Neural progenitor cell (in vitro differentiated cells): Measurements from ENCODE around the gene UBTD1. TPM values are rescaled to one million over a fixed set of nuclear protein-coding genes. Genes with fewer than 3 reads are reported as not detected.

Experiments used
- DNase-seq: peaks from one replicate; pipeline ENCODE4 v3.0.0-alpha.2; 2016; ENCODE audit warnings: low spot score
- H2AFZ ChIP-seq: fragments of 200-600 bp; sonication (generic); replicated peaks from 2 replicates; pipeline ENCODE4 v1.6.1; 2016; ENCODE audit warnings: antibody characterized with exemption
- H3F3A ChIP-seq: fragments of 200-600 bp; sonication (generic); 2 replicates; pipeline ENCODE4 v1.6.1; 2016; ENCODE audit warnings: antibody characterized with exemption, low read depth
- H3K27ac ChIP-seq: fragments of 200-600 bp; sonication (generic); 2 replicates; pipeline ENCODE4 v1.5.1; 2016; ENCODE audit warnings: mild to moderate bottlenecking
- H3K27me3 ChIP-seq: fragments of 200-600 bp; sonication (generic); 2 replicates; pipeline ENCODE4 v1.6.1; 2016; ENCODE audit warnings: mild to moderate bottlenecking, moderate library complexity
- H3K36me3 ChIP-seq: fragments of 200-600 bp; sonication (generic); 2 replicates; pipeline ENCODE4 v1.5.1; 2016
- H3K4me1 ChIP-seq: fragments of 200-600 bp; sonication (generic); 2 replicates; pipeline ENCODE4 v1.6.1; 2016; ENCODE audit warnings: mixed run types
- H3K4me2 ChIP-seq: fragments of 200-600 bp; sonication (generic); 2 replicates; pipeline ENCODE4 v1.6.1; 2016
- H3K4me3 ChIP-seq: fragments of 200-600 bp; sonication (generic); 2 replicates; pipeline ENCODE4 v1.5.1; 2016
- H3K79me2 ChIP-seq: fragments of 200-600 bp; sonication (generic); 2 replicates; pipeline ENCODE4 v1.6.1; 2016; ENCODE audit warnings: low read depth
- H3K9ac ChIP-seq: fragments of 200-600 bp; sonication (generic); 2 replicates; pipeline ENCODE4 v1.6.1; 2016
- H3K9me3 ChIP-seq: fragments of 200-600 bp; sonication (generic); 2 replicates; pipeline ENCODE4 v1.5.1; 2016; ENCODE audit warnings: low read depth
- H4K20me1 ChIP-seq: fragments of 200-600 bp; sonication (generic); 2 replicates; pipeline ENCODE4 v1.6.1; 2016; ENCODE audit warnings: low read depth
- H3K27ac Mint-ChIP-seq: 3 replicates; pipeline ENCODE4 v1.8.0; 2021; ENCODE audit warnings: mixed read lengths
- H3K27me3 Mint-ChIP-seq: 2 replicates; pipeline ENCODE4 v1.8.0; 2022; ENCODE audit warnings: low read depth, mild to moderate bottlenecking, inconsistent platforms, moderate library complexity, mixed read lengths; ENCODE audit not compliant: insufficient read depth
- H3K36me3 Mint-ChIP-seq: 3 replicates; pipeline ENCODE4 v1.8.0; 2021; ENCODE audit warnings: mixed read lengths
- H3K4me1 Mint-ChIP-seq: 3 replicates; pipeline ENCODE4 v1.8.0; 2021; ENCODE audit warnings: mixed read lengths
- H3K4me3 Mint-ChIP-seq: 3 replicates; pipeline ENCODE4 v1.8.0; 2021; ENCODE audit warnings: mild to moderate bottlenecking, moderate library complexity, mixed read lengths
- H3K9me3 Mint-ChIP-seq: 3 replicates; pipeline ENCODE4 v1.8.0; 2020; ENCODE audit warnings: mixed read lengths
- EZH2 ChIP-seq: fragments of 200-600 bp; sonication (generic); IDR thresholded peaks from 2 replicates; pipeline ENCODE4 v1.6.1; 2017; ENCODE audit warnings: antibody characterized with exemption, mild to moderate bottlenecking, moderate library complexity
- EZH2phosphoT487 ChIP-seq: fragments of 200-600 bp; sonication (generic); IDR thresholded peaks from 2 replicates; pipeline ENCODE4 v1.6.1; 2017; ENCODE audit warnings: antibody characterized with exemption
- total RNA-seq: library from RNA; depleted of rRNA; stranded (reverse); fragments of >200 nt; gene quantifications from 2 replicates; pipeline ENCODE4 v1.2.3, GENCODE V29; 2015; ENCODE audit warnings: low replicate concordance
- TF ChIP-seq, protein P1 (sequence below): fragments of 200-600 bp; sonication (generic); IDR thresholded peaks from 2 replicates; pipeline ENCODE4 v1.5.1; 2017; ENCODE audit warnings: antibody characterized with exemption, mild to moderate bottlenecking

The UBTD1 gene
- total RNA-seq, 1 donor from 2014 or later = 4.7 TPM

GRCh38 chr10:97547271-97547600 lies 48.5 kb downstream of the UBTD1 start:
- no peaks in the 10 kb centered on the region for H3K9me3 ChIP-seq
- Mint-ChIP-seq H3K4me3 (no peak overlapping the region), H3K4me1 (peaks cover 70% of the 10 kb centered on the region), H3K9me3 (no peaks in the 10 kb centered on the region), H3K27me3 (peaks cover 7% of the 10 kb centered on the region), H3K27ac (no peak overlapping the region), H3K36me3 (no peaks in the 10 kb centered on the region)
- peaks cover 30% of the 10 kb centered on the region for H3F3A ChIP-seq
- no peaks in the 10 kb centered on the region for H4K20me1 ChIP-seq
- no peak overlapping the region for H3K9ac ChIP-seq
- no peak overlapping the region for H3K4me2 ChIP-seq
- no peaks in the 10 kb centered on the region for H3K79me2 ChIP-seq
- no peaks in the 10 kb centered on the region for H3K27me3 ChIP-seq
- H3K4me1 ChIP-seq = peaks cover 41% of the 10 kb centered on the region
- no peak for DNase-seq
- no peaks in the 10 kb centered on the region for H3K36me3 ChIP-seq
- no peak overlapping the region for H3K4me3 ChIP-seq
- TF ChIP-seq, protein P1, sequence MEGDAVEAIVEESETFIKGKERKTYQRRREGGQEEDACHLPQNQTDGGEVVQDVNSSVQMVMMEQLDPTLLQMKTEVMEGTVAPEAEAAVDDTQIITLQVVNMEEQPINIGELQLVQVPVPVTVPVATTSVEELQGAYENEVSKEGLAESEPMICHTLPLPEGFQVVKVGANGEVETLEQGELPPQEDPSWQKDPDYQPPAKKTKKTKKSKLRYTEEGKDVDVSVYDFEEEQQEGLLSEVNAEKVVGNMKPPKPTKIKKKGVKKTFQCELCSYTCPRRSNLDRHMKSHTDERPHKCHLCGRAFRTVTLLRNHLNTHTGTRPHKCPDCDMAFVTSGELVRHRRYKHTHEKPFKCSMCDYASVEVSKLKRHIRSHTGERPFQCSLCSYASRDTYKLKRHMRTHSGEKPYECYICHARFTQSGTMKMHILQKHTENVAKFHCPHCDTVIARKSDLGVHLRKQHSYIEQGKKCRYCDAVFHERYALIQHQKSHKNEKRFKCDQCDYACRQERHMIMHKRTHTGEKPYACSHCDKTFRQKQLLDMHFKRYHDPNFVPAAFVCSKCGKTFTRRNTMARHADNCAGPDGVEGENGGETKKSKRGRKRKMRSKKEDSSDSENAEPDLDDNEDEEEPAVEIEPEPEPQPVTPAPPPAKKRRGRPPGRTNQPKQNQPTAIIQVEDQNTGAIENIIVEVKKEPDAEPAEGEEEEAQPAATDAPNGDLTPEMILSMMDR = no peak
- no peak for TF ChIP-seq EZH2phosphoT487
- no peak for TF ChIP-seq EZH2
- H2AFZ ChIP-seq = no peak overlapping the region
- no peak overlapping the region for H3K27ac ChIP-seq

GRCh38 chr10:97547962-97548361 lies 49.2 kb downstream of the UBTD1 start:
- H3K9me3 Mint-ChIP-seq = no peaks in the 10 kb centered on the region
- no peaks in the 10 kb centered on the region for H3K27me3 ChIP-seq
- no peak overlapping the region for H3K4me2 ChIP-seq
- H3K27ac Mint-ChIP-seq = peak overlapping the region; percentile 66
- no peaks in the 10 kb centered on the region for H4K20me1 ChIP-seq
- H3K36me3 ChIP-seq = no peaks in the 10 kb centered on the region
- H3K4me3 ChIP-seq = no peak overlapping the region
- peaks cover 34% of the 10 kb centered on the region for H3K4me1 ChIP-seq
- TF ChIP-seq, protein P1 = no peak
- TF ChIP-seq EZH2 (no peak), EZH2phosphoT487 (no peak)
- H3F3A ChIP-seq = peaks cover 24% of the 10 kb centered on the region
- H3K9ac ChIP-seq = no peak overlapping the region
- no peaks in the 10 kb centered on the region for H3K79me2 ChIP-seq
- no peak overlapping the region for H2AFZ ChIP-seq
- peaks cover 62% of the 10 kb centered on the region for H3K4me1 Mint-ChIP-seq
- no peak for DNase-seq
- H3K27me3 Mint-ChIP-seq = peaks cover 7% of the 10 kb centered on the region
- H3K4me3 Mint-ChIP-seq = no peak overlapping the region
- no peaks in the 10 kb centered on the region for H3K36me3 Mint-ChIP-seq
- no peak overlapping the region for H3K27ac ChIP-seq
- H3K9me3 ChIP-seq = no peaks in the 10 kb centered on the region

- Mint-ChIP-seq H3K27ac (peak overlapping the region; percentile 85), H3K36me3 (no peaks in the 10 kb centered on the region), H3K9me3 (no peaks in the 10 kb centered on the region), H3K4me1 (peaks cover 61% of the 10 kb centered on the region), H3K4me3 (peak overlapping the region; percentile 31), H3K27me3 (peaks cover 8% of the 10 kb centered on the region)
- no peaks in the 10 kb centered on the region for H3K9me3 ChIP-seq
- H3K4me1 ChIP-seq = peaks cover 36% of the 10 kb centered on the region
- no peak overlapping the region for H3K4me3 ChIP-seq
- peaks cover 31% of the 10 kb centered on the region for H3F3A ChIP-seq
- H3K36me3 ChIP-seq = no peaks in the 10 kb centered on the region
- no peaks in the 10 kb centered on the region for H4K20me1 ChIP-seq
- no peaks in the 10 kb centered on the region for H3K27me3 ChIP-seq
- H2AFZ ChIP-seq = no peak overlapping the region
- DNase-seq = no peak
- H3K27ac ChIP-seq = no peak overlapping the region
- H3K4me2 ChIP-seq = peak overlapping the region; percentile 70
- H3K9ac ChIP-seq = no peak overlapping the region
- no peaks in the 10 kb centered on the region for H3K79me2 ChIP-seq
- no peak for TF ChIP-seq EZH2
- no peak for TF ChIP-seq EZH2phosphoT487
- TF ChIP-seq, protein P1 = no peak
Measured at GRCh38 chr10:97548828-97549455, 50.2 kb downstream of the UBTD1 start.
